ENCODE results near the gene ADD3. TPM values are rescaled to one million over a fixed set of nuclear protein-coding genes. Genes with fewer than 3 reads are reported as not detected.
A peak's percentile ranks its signal among the peaks of the same experiment; 100 is the strongest.

ADD3 gene
- total RNA-seq, 6 experiments from 2014 or later, result 11.7 to 71.3 (median 16.2) TPM

GRCh38 chr10:109987452-109988211 is 20.2 kb upstream of the ADD3 start:
- H3K4me1 ChIP-seq, result no peaks in the 10 kb centered on the region
- ATAC-seq (peak in 1 of 4 donors; percentile 39), DNase-seq (no peak)
- no peak for TF ChIP-seq POLR2A (IDR thresholded peaks at IDR 0.05)
- no peak for TF ChIP-seq CTCF (IDR thresholded peaks at IDR 0.05)
- no peaks in the 10 kb centered on the region for H3K27me3 ChIP-seq
- intact Hi-C loops (cut with DNase I), result no loop called here
- H3K36me3 ChIP-seq, result no peaks in the 10 kb centered on the region
- no peak overlapping the region for H3K4me3 ChIP-seq
- 69% methylated on average over 3 of the region's 3 CpGs for WGBS (ENCODE audit: insufficient coverage, low coverage, low lambda C conversion rate, missing lambda C conversion rate)
- H3K9me3 ChIP-seq, result no peaks in the 10 kb centered on the region
- no peak overlapping the region for H3K27ac ChIP-seq

- H3K27ac ChIP-seq, result no peak overlapping the region
- no peaks in the 10 kb centered on the region for H3K4me1 ChIP-seq
- H3K27me3 ChIP-seq, result no peaks in the 10 kb centered on the region
- ATAC-seq, result no peak
- no peak for TF ChIP-seq POLR2A (IDR thresholded peaks at IDR 0.05)
- TF ChIP-seq CTCF (IDR thresholded peaks at IDR 0.05), result no peak
- no peaks in the 10 kb centered on the region for H3K36me3 ChIP-seq
- 80% methylated on average over 1 of the region's 1 CpG for WGBS (ENCODE audit: insufficient coverage, low coverage, low lambda C conversion rate, missing lambda C conversion rate)
- no peaks in the 10 kb centered on the region for H3K9me3 ChIP-seq
- no peak for DNase-seq
- no peak overlapping the region for H3K4me3 ChIP-seq
- intact Hi-C loops (cut with DNase I), result no loop called here
These were observed 19.6 kb upstream of the ADD3 start for GRCh38 chr10:109988212-109988596.

- Histone ChIP-seq H3K27ac (no peak overlapping the region), H3K4me3 (no peak overlapping the region), H3K36me3 (no peaks in the 10 kb centered on the region), H3K27me3 (no peaks in the 10 kb centered on the region), H3K9me3 (no peaks in the 10 kb centered on the region), H3K4me1 (peaks cover 0 to 3% (median 0%) of the 10 kb centered on the region in 4 donors)
- 90% methylated on average over 1 of the region's 1 CpG for WGBS (ENCODE audit: insufficient coverage, low coverage, low lambda C conversion rate, missing lambda C conversion rate)
- ATAC-seq (peak in 1 of 4 donors; percentile 30), DNase-seq (no peak)
- intact Hi-C loops (cut with DNase I), result no loop called here
- TF ChIP-seq CTCF (IDR thresholded peaks at IDR 0.05) (no peak), POLR2A (IDR thresholded peaks at IDR 0.05) (no peak)
These were observed 16.4 kb upstream of the ADD3 start for GRCh38 chr10:109991266-109991855.

GRCh38 chr10:109992485-109992884 is 15.3 kb upstream of the ADD3 start:
- ATAC-seq, result peak in 3 of 4 donors; percentile 39 to 63 (median 60)
- TF ChIP-seq POLR2A (IDR thresholded peaks at IDR 0.05) (no peak), CTCF (IDR thresholded peaks at IDR 0.05) (no peak)

More at GRCh38 chr10:109992485-109992884, 15.3 kb upstream of the ADD3 start:
- Histone ChIP-seq H3K27me3 (no peaks in the 10 kb centered on the region), H3K4me1 (peaks cover 0 to 3% (median 0%) of the 10 kb centered on the region in 4 donors), H3K27ac (no peak overlapping the region), H3K4me3 (no peak overlapping the region), H3K36me3 (no peaks in the 10 kb centered on the region), H3K9me3 (no peaks in the 10 kb centered on the region)
- DNase-seq, result no peak
- intact Hi-C loops (cut with DNase I), result no loop called here
- WGBS (ENCODE audit: insufficient coverage, low coverage, low lambda C conversion rate, missing lambda C conversion rate), result 61% methylated on average over 3 of the region's 3 CpGs

Data from right lobe of liver (tissue), 6 donors.